SH-SY5Y (cell line): ENCODE data around the gene HAPSTR1.

ENCODE experiments used
- GATA2 ChIP-seq: IDR thresholded peaks from 2 replicates; pipeline ENCODE4 v1.6.1; 2011; ENCODE audit warnings: mild to moderate bottlenecking, low read depth, low read length
- GATA3 ChIP-seq: IDR thresholded peaks from 2 replicates; pipeline ENCODE4 v1.6.1; 2011; ENCODE audit warnings: low read depth, mild to moderate bottlenecking, low read length, moderate library complexity

HAPSTR1 gene

GRCh38 chr16:9138731-9139501 is 47.5 kb downstream of the HAPSTR1 start:
- TF ChIP-seq GATA2 = no peak
- TF ChIP-seq GATA3 = no peak

- no peak for TF ChIP-seq GATA3
- no peak for TF ChIP-seq GATA2
Observed at GRCh38 chr16:9139965-9140364, 48.5 kb downstream of the HAPSTR1 start.
